ENCODE data around the gene ZSCAN25. TPM values are rescaled to one million over a fixed set of nuclear protein-coding genes. Genes with fewer than 3 reads are reported as not detected.
A peak's percentile ranks its signal among the peaks of the same experiment; 100 is the strongest.
"Not testable (repeated sequence)": the region's sequence is repeated elsewhere in the genome, so short reads cannot be mapped to it uniquely, and the experiment has no call there.

ZSCAN25 gene
- total and polyA plus RNA-seq, 2 donors: 9.8 to 16.7 TPM

DNA sequence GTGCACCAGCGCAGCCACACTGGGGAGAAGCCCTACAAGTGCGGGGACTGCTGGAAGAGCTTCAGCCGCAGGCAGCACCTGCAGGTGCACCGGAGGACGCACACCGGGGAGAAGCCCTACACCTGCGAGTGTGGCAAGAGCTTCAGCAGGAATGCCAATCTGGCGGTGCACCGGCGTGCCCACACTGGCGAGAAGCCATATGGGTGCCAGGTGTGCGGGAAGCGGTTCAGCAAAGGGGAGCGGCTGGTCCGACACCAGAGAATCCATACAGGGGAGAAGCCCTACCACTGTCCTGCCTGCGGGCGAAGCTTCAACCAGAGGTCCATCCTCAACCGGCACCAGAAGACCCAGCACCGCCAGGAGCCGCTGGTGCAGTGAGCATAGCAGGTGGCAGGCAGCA is 12.9 kb downstream of the ZSCAN25 start:
- Histone ChIP-seq H3K36me3 (ENCODE audit: control insufficient read depth in 2 of 2, insufficient read depth in 2 of 2, low read length in 1 of 2) (peaks cover 59 to 84% of the 10 kb centered on the region in 2 donors), H3K9me3 (ENCODE audit: control insufficient read depth in 2 of 2, insufficient read depth in 1 of 2, low read length in 1 of 2) (no peaks in the 10 kb centered on the region), H3K4me1 (ENCODE audit: control insufficient read depth in 2 of 2, insufficient read depth in 2 of 2, low read length in 2 of 2) (peaks cover 6 to 10% of the 10 kb centered on the region in 2 donors), H3K27me3 (ENCODE audit: control insufficient read depth in 2 of 2, insufficient read depth in 1 of 2, low read length in 1 of 2) (no peaks in the 10 kb centered on the region), H3K27ac (ENCODE audit: low read depth in 1 of 2, low read length in 1 of 2) (no peak overlapping the region), H3K4me3 (ENCODE audit: low read length in 2 of 2) (no peak overlapping the region)
- no peak for DNase-seq (ENCODE audit: low read depth in 6 of 9, low spot score in 9 of 9)
- 93% methylated on average over 20 of the region's 20 CpGs for WGBS

DNA sequence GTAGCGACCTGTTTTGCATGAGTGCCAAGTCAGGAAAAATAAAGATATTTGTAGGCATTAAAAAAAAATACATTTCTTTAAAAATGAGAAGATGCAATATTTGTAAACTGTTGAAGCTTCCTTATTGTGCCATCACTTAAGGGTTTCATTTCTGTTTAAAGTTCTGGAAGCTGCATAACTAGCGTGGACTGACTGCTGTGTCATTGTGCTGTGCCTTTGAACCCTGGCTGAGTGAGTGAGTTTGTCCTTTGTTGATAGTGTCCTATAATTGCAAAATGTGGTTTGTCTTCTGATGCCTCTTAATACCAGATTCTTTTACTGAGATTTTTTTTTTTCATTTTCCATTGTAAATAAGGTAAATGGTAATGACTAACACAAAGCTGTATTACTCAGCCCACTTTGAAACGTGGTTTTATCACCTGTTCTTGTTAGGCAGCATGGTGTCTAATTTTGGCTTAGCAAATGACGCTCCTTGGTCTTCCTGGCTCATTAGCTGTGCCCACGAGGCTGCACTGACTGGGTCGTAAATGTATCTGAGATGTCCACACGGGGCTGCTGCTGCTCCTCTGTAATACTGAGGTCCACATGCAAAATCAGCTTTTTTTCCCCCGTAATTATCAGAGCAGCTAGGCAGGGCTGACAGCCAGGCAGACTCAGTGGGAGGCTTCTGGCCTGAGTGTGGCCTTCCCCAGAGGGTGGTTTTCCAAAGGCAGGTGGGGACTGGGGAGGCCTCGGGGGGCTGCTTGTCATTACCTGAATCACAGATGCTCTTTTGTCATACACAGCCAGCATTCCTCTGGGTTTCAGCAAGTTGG is 14.8 kb downstream of the ZSCAN25 start:
- WGBS: 91% methylated on average over 9 of the region's 9 CpGs
- Histone ChIP-seq H3K36me3 (ENCODE audit: control insufficient read depth in 2 of 2, insufficient read depth in 2 of 2, low read length in 1 of 2) (peaks cover 40 to 66% of the 10 kb centered on the region in 2 donors), H3K27ac (ENCODE audit: low read depth in 1 of 2, low read length in 1 of 2) (peak overlapping the region in 1 of 2 donors; percentile 42), H3K27me3 (ENCODE audit: control insufficient read depth in 2 of 2, insufficient read depth in 1 of 2, low read length in 1 of 2) (no peaks in the 10 kb centered on the region), H3K4me3 (ENCODE audit: low read length in 2 of 2) (no peak overlapping the region), H3K9me3 (ENCODE audit: control insufficient read depth in 2 of 2, insufficient read depth in 1 of 2, low read length in 1 of 2) (no peaks in the 10 kb centered on the region), H3K4me1 (ENCODE audit: control insufficient read depth in 2 of 2, insufficient read depth in 2 of 2, low read length in 2 of 2) (no peaks in the 10 kb centered on the region)
- DNase-seq (ENCODE audit: low read depth in 6 of 9, low spot score in 9 of 9): peak in 1 of 9 donors; percentile 7

- not testable (repeated sequence) for DNase-seq (ENCODE audit: low read depth in 6 of 9, low spot score in 9 of 9); H3K4me1 ChIP-seq (ENCODE audit: control insufficient read depth in 2 of 2, insufficient read depth in 2 of 2, low read length in 2 of 2); H3K27ac ChIP-seq (ENCODE audit: low read depth in 1 of 2, low read length in 1 of 2); H3K27me3 ChIP-seq (ENCODE audit: control insufficient read depth in 2 of 2, insufficient read depth in 1 of 2, low read length in 1 of 2); H3K9me3 ChIP-seq (ENCODE audit: control insufficient read depth in 2 of 2, insufficient read depth in 1 of 2, low read length in 1 of 2); H3K4me3 ChIP-seq (ENCODE audit: low read length in 2 of 2)
- 89% methylated on average over 2 of the region's 2 CpGs for WGBS
- peaks cover 6 to 12% of the 10 kb centered on the region in 2 donors for H3K36me3 ChIP-seq (ENCODE audit: control insufficient read depth in 2 of 2, insufficient read depth in 2 of 2, low read length in 1 of 2)
Observed at GRCh38 chr7:99637414-99637813, 20.7 kb downstream of the ZSCAN25 start.

DNA sequence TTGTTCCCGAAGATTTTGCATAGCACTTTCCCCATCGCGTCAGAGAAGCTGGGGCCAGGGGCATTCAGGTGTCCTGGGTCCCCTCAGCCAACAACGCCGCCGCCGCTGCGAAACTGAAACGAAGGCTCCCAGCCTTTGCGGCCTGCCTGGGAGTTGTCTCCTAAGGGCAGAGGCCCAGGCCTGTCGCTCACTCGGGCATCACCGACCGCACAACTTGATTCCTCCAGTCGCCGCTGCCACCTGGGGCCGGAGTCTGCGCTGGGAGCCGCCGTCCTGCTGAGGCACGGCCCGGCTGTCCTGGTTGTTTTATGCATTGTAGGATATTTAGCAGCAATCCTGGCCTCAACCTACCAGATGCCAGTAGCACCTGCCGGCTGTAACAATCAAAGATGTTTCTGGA is 22.0 kb downstream of the ZSCAN25 start:
- H3K4me3 ChIP-seq (ENCODE audit: low read length in 2 of 2): no peak overlapping the region
- peaks cover 4 to 5% of the 10 kb centered on the region in 2 donors for H3K36me3 ChIP-seq (ENCODE audit: control insufficient read depth in 2 of 2, insufficient read depth in 2 of 2, low read length in 1 of 2)
- no peaks in the 10 kb centered on the region for H3K9me3 ChIP-seq (ENCODE audit: control insufficient read depth in 2 of 2, insufficient read depth in 1 of 2, low read length in 1 of 2)
- no peak for DNase-seq (ENCODE audit: low read depth in 6 of 9, low spot score in 9 of 9)
- no peaks in the 10 kb centered on the region for H3K4me1 ChIP-seq (ENCODE audit: control insufficient read depth in 2 of 2, insufficient read depth in 2 of 2, low read length in 2 of 2)
- WGBS: 98% methylated on average over 23 of the region's 23 CpGs
- H3K27me3 ChIP-seq (ENCODE audit: control insufficient read depth in 2 of 2, insufficient read depth in 1 of 2, low read length in 1 of 2): no peaks in the 10 kb centered on the region
- H3K27ac ChIP-seq (ENCODE audit: low read depth in 1 of 2, low read length in 1 of 2): no peak overlapping the region

- H3K4me1 ChIP-seq (ENCODE audit: control insufficient read depth in 2 of 2, insufficient read depth in 2 of 2, low read length in 2 of 2): no peaks in the 10 kb centered on the region
Observed at GRCh38 chr7:99639267-99639666, 22.5 kb downstream of the ZSCAN25 start.

GRCh38 chr7:99642027-99642426 is 25.3 kb downstream of the ZSCAN25 start:
- Histone ChIP-seq H3K9me3 (ENCODE audit: control insufficient read depth in 2 of 2, insufficient read depth in 1 of 2, low read length in 1 of 2) (no peaks in the 10 kb centered on the region), H3K36me3 (ENCODE audit: control insufficient read depth in 2 of 2, insufficient read depth in 2 of 2, low read length in 1 of 2) (peaks cover 0 to 5% of the 10 kb centered on the region in 2 donors), H3K4me1 (ENCODE audit: control insufficient read depth in 2 of 2, insufficient read depth in 2 of 2, low read length in 2 of 2) (no peaks in the 10 kb centered on the region), H3K27ac (ENCODE audit: low read depth in 1 of 2, low read length in 1 of 2) (no peak overlapping the region), H3K27me3 (ENCODE audit: control insufficient read depth in 2 of 2, insufficient read depth in 1 of 2, low read length in 1 of 2) (no peaks in the 10 kb centered on the region), H3K4me3 (ENCODE audit: low read length in 2 of 2) (no peak overlapping the region)
- no peak for DNase-seq (ENCODE audit: low read depth in 6 of 9, low spot score in 9 of 9)
- WGBS: 95% methylated on average over 1 of the region's 1 CpG

More at GRCh38 chr7:99639267-99639666, 22.5 kb downstream of the ZSCAN25 start:
- no peak overlapping the region for H3K27ac ChIP-seq (ENCODE audit: low read depth in 1 of 2, low read length in 1 of 2)
- H3K36me3 ChIP-seq (ENCODE audit: control insufficient read depth in 2 of 2, insufficient read depth in 2 of 2, low read length in 1 of 2): peaks cover 0 to 5% of the 10 kb centered on the region in 2 donors
- no peak overlapping the region for H3K4me3 ChIP-seq (ENCODE audit: low read length in 2 of 2)
- no peaks in the 10 kb centered on the region for H3K9me3 ChIP-seq (ENCODE audit: control insufficient read depth in 2 of 2, insufficient read depth in 1 of 2, low read length in 1 of 2)
- no peaks in the 10 kb centered on the region for H3K27me3 ChIP-seq (ENCODE audit: control insufficient read depth in 2 of 2, insufficient read depth in 1 of 2, low read length in 1 of 2)
- DNase-seq (ENCODE audit: low read depth in 6 of 9, low spot score in 9 of 9): no peak

- Histone ChIP-seq H3K27me3 (ENCODE audit: control insufficient read depth in 2 of 2, insufficient read depth in 1 of 2, low read length in 1 of 2) (no peaks in the 10 kb centered on the region), H3K9me3 (ENCODE audit: control insufficient read depth in 2 of 2, insufficient read depth in 1 of 2, low read length in 1 of 2) (no peaks in the 10 kb centered on the region), H3K4me1 (ENCODE audit: control insufficient read depth in 2 of 2, insufficient read depth in 2 of 2, low read length in 2 of 2) (no peaks in the 10 kb centered on the region), H3K27ac (ENCODE audit: low read depth in 1 of 2, low read length in 1 of 2) (no peak overlapping the region), H3K4me3 (ENCODE audit: low read length in 2 of 2) (no peak overlapping the region), H3K36me3 (ENCODE audit: control insufficient read depth in 2 of 2, insufficient read depth in 2 of 2, low read length in 1 of 2) (peaks cover 0 to under 1% of the 10 kb centered on the region in 2 donors)
- WGBS: 94% methylated on average over 2 of the region's 2 CpGs
- DNase-seq (ENCODE audit: low read depth in 6 of 9, low spot score in 9 of 9): no peak
Observed at GRCh38 chr7:99643464-99643863, 26.7 kb downstream of the ZSCAN25 start.

GRCh38 chr7:99644431-99644830 is 27.7 kb downstream of the ZSCAN25 start:
- H3K27ac ChIP-seq (ENCODE audit: low read depth in 1 of 2, low read length in 1 of 2): no peak overlapping the region
- WGBS: over 99% methylated on average over 3 of the region's 3 CpGs
- no peak for DNase-seq (ENCODE audit: low read depth in 6 of 9, low spot score in 9 of 9)
- H3K27me3 ChIP-seq (ENCODE audit: control insufficient read depth in 2 of 2, insufficient read depth in 1 of 2, low read length in 1 of 2): no peaks in the 10 kb centered on the region
- H3K36me3 ChIP-seq (ENCODE audit: control insufficient read depth in 2 of 2, insufficient read depth in 2 of 2, low read length in 1 of 2): no peaks in the 10 kb centered on the region
- H3K4me3 ChIP-seq (ENCODE audit: low read length in 2 of 2): no peak overlapping the region
- H3K4me1 ChIP-seq (ENCODE audit: control insufficient read depth in 2 of 2, insufficient read depth in 2 of 2, low read length in 2 of 2): no peaks in the 10 kb centered on the region
- no peaks in the 10 kb centered on the region for H3K9me3 ChIP-seq (ENCODE audit: control insufficient read depth in 2 of 2, insufficient read depth in 1 of 2, low read length in 1 of 2)

DNA sequence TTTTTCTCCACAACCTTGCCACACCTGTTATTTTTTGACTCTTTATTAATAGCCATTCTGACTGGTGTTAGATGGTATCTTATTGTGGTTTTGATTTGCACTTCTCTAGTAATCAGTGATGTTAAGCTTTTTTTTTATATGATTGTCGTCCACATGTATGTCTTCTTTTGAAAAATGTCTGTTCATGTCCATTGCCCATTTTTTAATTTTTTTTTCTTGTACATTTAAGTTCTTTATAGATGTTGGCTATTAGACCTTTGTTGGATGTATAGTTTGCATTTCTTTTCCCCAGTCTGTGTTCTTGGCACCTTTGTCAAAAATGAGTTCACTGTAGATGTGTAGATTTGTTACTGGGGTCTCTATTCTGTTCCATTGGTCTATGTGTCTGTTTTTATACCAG is 28.8 kb downstream of the ZSCAN25 start:
- Histone ChIP-seq H3K9me3 (ENCODE audit: control insufficient read depth in 2 of 2, insufficient read depth in 1 of 2, low read length in 1 of 2) (no peaks in the 10 kb centered on the region), H3K27me3 (ENCODE audit: control insufficient read depth in 2 of 2, insufficient read depth in 1 of 2, low read length in 1 of 2) (no peaks in the 10 kb centered on the region), H3K4me3 (ENCODE audit: low read length in 2 of 2) (no peak overlapping the region), H3K4me1 (ENCODE audit: control insufficient read depth in 2 of 2, insufficient read depth in 2 of 2, low read length in 2 of 2) (no peaks in the 10 kb centered on the region), H3K36me3 (ENCODE audit: control insufficient read depth in 2 of 2, insufficient read depth in 2 of 2, low read length in 1 of 2) (no peaks in the 10 kb centered on the region), H3K27ac (ENCODE audit: low read depth in 1 of 2, low read length in 1 of 2) (no peak overlapping the region)
- no peak for DNase-seq (ENCODE audit: low read depth in 6 of 9, low spot score in 9 of 9)
- 94% methylated on average over 1 of the region's 1 CpG for WGBS

Data from thymus (tissue), 11 donors.